ENCODE data around the gene LRMDA. TPM values are rescaled to one million over a fixed set of nuclear protein-coding genes. Genes with fewer than 3 reads are reported as not detected.

The LRMDA gene
- total RNA-seq, 1 experiment from 2014 or later: not detected

DNA sequence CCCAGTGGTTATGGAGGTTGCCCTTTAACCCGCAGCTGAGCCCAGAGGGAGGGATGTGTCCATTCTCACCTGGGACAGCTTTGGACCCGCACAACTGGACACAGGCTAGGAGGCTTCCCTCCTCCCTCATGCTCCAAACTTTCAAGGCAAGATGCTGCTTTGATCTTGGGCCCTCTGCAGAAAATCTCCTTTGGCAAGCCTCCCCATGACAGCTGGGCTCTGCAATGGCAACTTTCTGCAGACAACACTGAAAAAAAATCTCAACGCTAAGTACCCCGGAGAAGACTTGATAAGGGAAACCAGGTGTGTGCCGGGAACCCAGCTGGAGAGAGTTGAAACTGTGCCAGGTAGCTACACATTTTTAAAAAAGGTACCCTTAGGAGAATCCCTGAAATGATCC, 610.1 kb downstream of the LRMDA start:
- Histone ChIP-seq H3K27ac (ENCODE audit: low read depth, low read length, poor library complexity, severe bottlenecking) (no peak overlapping the region), H3K36me3 (ENCODE audit: insufficient read depth, low read length, poor library complexity, severe bottlenecking) (no peaks in the 10 kb centered on the region), H3K9me3 (ENCODE audit: low read depth, low read length, poor library complexity, severe bottlenecking) (no peaks in the 10 kb centered on the region), H3K4me1 (ENCODE audit: insufficient read depth, low read length, poor library complexity, severe bottlenecking) (no peaks in the 10 kb centered on the region), H3K27me3 (replicated peaks; ENCODE audit: insufficient read depth, low read depth, low read length, poor library complexity) (peaks cover 12% of the 10 kb centered on the region), H3K4me3 (ENCODE audit: low read depth, low read length, poor library complexity, severe bottlenecking) (no peak overlapping the region)
- ChIA-PET CTCF (no interaction called here), POLR2A (ENCODE audit: low non-redundant PET) (no interaction called here)
- intact Hi-C loops (cut with micrococcal nuclease; ENCODE audit: unreplicated experiment): no loop called here
- no TSS peak for BruUV-seq (replicated peaks)
- no peak for DNase-seq (ENCODE audit: low spot score)
- TF ChIP-seq, protein P1, sequence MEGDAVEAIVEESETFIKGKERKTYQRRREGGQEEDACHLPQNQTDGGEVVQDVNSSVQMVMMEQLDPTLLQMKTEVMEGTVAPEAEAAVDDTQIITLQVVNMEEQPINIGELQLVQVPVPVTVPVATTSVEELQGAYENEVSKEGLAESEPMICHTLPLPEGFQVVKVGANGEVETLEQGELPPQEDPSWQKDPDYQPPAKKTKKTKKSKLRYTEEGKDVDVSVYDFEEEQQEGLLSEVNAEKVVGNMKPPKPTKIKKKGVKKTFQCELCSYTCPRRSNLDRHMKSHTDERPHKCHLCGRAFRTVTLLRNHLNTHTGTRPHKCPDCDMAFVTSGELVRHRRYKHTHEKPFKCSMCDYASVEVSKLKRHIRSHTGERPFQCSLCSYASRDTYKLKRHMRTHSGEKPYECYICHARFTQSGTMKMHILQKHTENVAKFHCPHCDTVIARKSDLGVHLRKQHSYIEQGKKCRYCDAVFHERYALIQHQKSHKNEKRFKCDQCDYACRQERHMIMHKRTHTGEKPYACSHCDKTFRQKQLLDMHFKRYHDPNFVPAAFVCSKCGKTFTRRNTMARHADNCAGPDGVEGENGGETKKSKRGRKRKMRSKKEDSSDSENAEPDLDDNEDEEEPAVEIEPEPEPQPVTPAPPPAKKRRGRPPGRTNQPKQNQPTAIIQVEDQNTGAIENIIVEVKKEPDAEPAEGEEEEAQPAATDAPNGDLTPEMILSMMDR (conservative IDR thresholded peaks at IDR 0.05; ENCODE audit: low read depth, low read length): no peak
- TF ChIP-seq EZH2 (IDR thresholded peaks at IDR 0.05; ENCODE audit: borderline replicate concordance, low read depth, low read length, poor library complexity, severe bottlenecking): no peak

DNA sequence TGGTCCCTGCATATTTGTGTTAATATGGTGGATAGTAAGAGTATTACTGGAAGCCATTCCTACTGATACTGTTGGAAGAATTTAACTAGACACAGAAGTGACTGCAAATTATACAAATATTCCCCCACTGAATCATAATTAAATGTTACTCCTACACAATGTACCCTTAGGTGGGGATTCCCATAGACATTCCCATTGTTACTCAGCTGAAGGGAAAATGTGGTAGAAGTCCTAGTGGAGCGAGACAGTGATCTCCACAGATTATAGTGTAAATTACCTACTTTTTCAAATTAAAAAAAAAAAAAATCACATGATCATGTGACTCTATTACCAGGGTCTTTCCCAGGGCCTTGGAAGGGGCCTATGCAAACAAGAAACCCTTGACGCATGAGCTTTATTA, 611.8 kb downstream of the LRMDA start:
- Histone ChIP-seq H3K4me3 (ENCODE audit: low read depth, low read length, poor library complexity, severe bottlenecking) (no peak overlapping the region), H3K27me3 (replicated peaks; ENCODE audit: insufficient read depth, low read depth, low read length, poor library complexity) (peaks cover 12% of the 10 kb centered on the region), H3K36me3 (ENCODE audit: insufficient read depth, low read length, poor library complexity, severe bottlenecking) (no peaks in the 10 kb centered on the region), H3K9me3 (ENCODE audit: low read depth, low read length, poor library complexity, severe bottlenecking) (no peaks in the 10 kb centered on the region), H3K27ac (ENCODE audit: low read depth, low read length, poor library complexity, severe bottlenecking) (no peak overlapping the region), H3K4me1 (ENCODE audit: insufficient read depth, low read length, poor library complexity, severe bottlenecking) (no peaks in the 10 kb centered on the region)
- POLR2A ChIA-PET (ENCODE audit: low non-redundant PET): no interaction called here
- no TSS peak for BruUV-seq (replicated peaks)
- no peak for TF ChIP-seq EZH2 (IDR thresholded peaks at IDR 0.05; ENCODE audit: borderline replicate concordance, low read depth, low read length, poor library complexity, severe bottlenecking)
- TF ChIP-seq, protein P1 (conservative IDR thresholded peaks at IDR 0.05; ENCODE audit: low read depth, low read length): no peak
- intact Hi-C loops (cut with micrococcal nuclease; ENCODE audit: unreplicated experiment): no loop called here
- no peak for DNase-seq (ENCODE audit: low spot score)
- CTCF ChIA-PET: no interaction called here

DNA sequence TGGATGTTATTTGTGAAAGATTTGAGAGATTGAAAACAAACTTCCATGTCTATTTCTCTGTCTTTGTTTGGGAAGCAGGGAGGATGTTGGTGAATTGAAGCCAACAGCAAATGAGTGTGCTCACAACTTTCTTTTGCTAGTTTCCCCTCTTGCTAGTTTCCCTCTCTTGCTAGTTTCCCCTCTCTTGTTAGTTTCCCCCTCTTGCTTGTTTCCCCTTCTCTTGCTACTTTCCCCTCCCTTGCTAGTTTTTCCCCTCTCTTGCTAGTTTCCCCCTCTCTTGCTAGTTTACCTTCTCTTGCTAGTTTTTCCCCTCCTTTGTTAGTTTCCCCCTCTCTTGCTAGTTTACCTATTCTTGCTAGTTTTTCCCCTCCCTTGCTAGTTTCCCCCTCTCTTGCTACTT, 613.3 kb downstream of the LRMDA start:
- ChIA-PET CTCF (no interaction called here), POLR2A (ENCODE audit: low non-redundant PET) (no interaction called here)
- no peak for DNase-seq (ENCODE audit: low spot score)
- no peak for TF ChIP-seq EZH2 (IDR thresholded peaks at IDR 0.05; ENCODE audit: borderline replicate concordance, low read depth, low read length, poor library complexity, severe bottlenecking)
- TF ChIP-seq, protein P1 (conservative IDR thresholded peaks at IDR 0.05; ENCODE audit: low read depth, low read length): no peak
- H3K4me3 ChIP-seq (ENCODE audit: low read depth, low read length, poor library complexity, severe bottlenecking): no peak overlapping the region
- H3K9me3 ChIP-seq (ENCODE audit: low read depth, low read length, poor library complexity, severe bottlenecking): no peaks in the 10 kb centered on the region
- intact Hi-C loops (cut with micrococcal nuclease; ENCODE audit: unreplicated experiment): no loop called here
- no peaks in the 10 kb centered on the region for H3K36me3 ChIP-seq (ENCODE audit: insufficient read depth, low read length, poor library complexity, severe bottlenecking)
- no peak overlapping the region for H3K27ac ChIP-seq (ENCODE audit: low read depth, low read length, poor library complexity, severe bottlenecking)
- peaks cover 12% of the 10 kb centered on the region for H3K27me3 ChIP-seq (replicated peaks; ENCODE audit: insufficient read depth, low read depth, low read length, poor library complexity)
- BruUV-seq (replicated peaks): no TSS peak
- no peaks in the 10 kb centered on the region for H3K4me1 ChIP-seq (ENCODE audit: insufficient read depth, low read length, poor library complexity, severe bottlenecking)
